Right lobe of liver (tissue), 4 donors: ENCODE data around the gene LRMDA.

ENCODE experiments used
- CTCF ChIP-seq, 4 donors: fragments of 200-600 bp in 3 of 4; fragments of 450-650 bp in 1 of 4; IDR thresholded peaks; one replicate each; pipeline versions ENCODE4 v1.5.1 to v1.8.0; 2016 to 2022; ENCODE audit warnings: antibody characterized with exemption in 4 of 4, mild to moderate bottlenecking in 2 of 4
- POLR2A ChIP-seq: fragments of 450-650 bp; IDR thresholded peaks from one replicate; pipeline ENCODE4 v1.6.1; 2017; ENCODE audit warnings: antibody characterized with exemption, mild to moderate bottlenecking
- donor health status: DM: no; HTN: no; CAD: no.
- donor health status: DM: no; HTN: no; CAD: no.
- donor health status: DM: no; HTN: yes; CAD: no.

- TF ChIP-seq POLR2A (no peak), CTCF (IDR thresholded peaks at IDR 0.05) (no peak)
Measured at GRCh38 chr10:76000550-76000949, 569.1 kb downstream of the LRMDA start.
